Stimulated activated CD8-positive, alpha-beta memory T cell treated with anti-CD3 and anti-CD28 coated beads, Interleukin-7, amount 100 ng/mL, for 48 hours (primary cell): Measurements from ENCODE around the gene SAP25.

ENCODE experiments used
- DNase-seq, 2 donors: peaks; one replicate each; pipeline ENCODE4 v3.0.0-alpha.2; 2020; ENCODE audit warnings: low read depth in 1 of 2; ENCODE audit errors: extremely low read depth in 1 of 2

The SAP25 gene

GRCh38 chr7:100598425-100598824, 24.7 kb upstream of the SAP25 start:
- no peak for DNase-seq

- DNase-seq, result no peak
Measured at GRCh38 chr7:100595188-100595587, 21.5 kb upstream of the SAP25 start.

- DNase-seq, result no peak
Measured at GRCh38 chr7:100591596-100591995, 17.9 kb upstream of the SAP25 start.

GRCh38 chr7:100590077-100590737, 16.5 kb upstream of the SAP25 start:
- no peak for DNase-seq

GRCh38 chr7:100589341-100589947, 15.7 kb upstream of the SAP25 start:
- no peak for DNase-seq

- no peak for DNase-seq
Measured at GRCh38 chr7:100588438-100588837, 14.7 kb upstream of the SAP25 start.

- DNase-seq, result peak; percentile 99 to 100
Measured at GRCh38 chr7:100586266-100587025, 12.7 kb upstream of the SAP25 start, which contains the start of gene FBXO24. Gene FBXO24, plus strand, starts transcription at chr7:100586328. Its CDS starts 298 bp downstream, at chr7:100586626.

GRCh38 chr7:100585511-100586265, 12.0 kb upstream of the SAP25 start, which contains the start of gene LRCH4:
Gene LRCH4, minus strand, starts transcription at chr7:100586129. Its CDS starts 29 bp downstream, at chr7:100586100.
- DNase-seq, result no peak

GRCh38 chr7:100584683-100585510, 11.2 kb upstream of the SAP25 start:
- DNase-seq, result no peak

- DNase-seq, result no peak
Measured at GRCh38 chr7:100584054-100584682, 10.5 kb upstream of the SAP25 start.

GRCh38 chr7:100583132-100584053, 9.7 kb upstream of the SAP25 start:
- peak; percentile 55 to 76 for DNase-seq

- DNase-seq, result no peak
Measured at GRCh38 chr7:100582650-100583049, 8.9 kb upstream of the SAP25 start.

GRCh38 chr7:100582041-100582579, 8.4 kb upstream of the SAP25 start:
- DNase-seq, result no peak

- DNase-seq, result no peak
Measured at GRCh38 chr7:100580466-100581283, 7.0 kb upstream of the SAP25 start.

- DNase-seq, result no peak
Measured at GRCh38 chr7:100578246-100579183, 4.8 kb upstream of the SAP25 start.

GRCh38 chr7:100577507-100577906, 3.8 kb upstream of the SAP25 start:
- DNase-seq, result no peak
